Breast epithelium (tissue), 4 donors: ENCODE measurements around the gene ZG16B. TPM values are rescaled to one million over a fixed set of nuclear protein-coding genes. Genes with fewer than 3 reads are reported as not detected.

Source experiments
- DNase-seq, 2 donors: peaks; one replicate each; pipeline ENCODE4 v3.0.0-alpha.2; 2019; ENCODE audit warnings: low spot score in 2 of 2
- H3K27ac ChIP-seq, 2 donors: fragments of 200-600 bp; sonication (generic) in 1 of 2; one replicate each; pipeline ENCODE4 v1.5.1; 2016 to 2019; ENCODE audit warnings: mild to moderate bottlenecking in 1 of 2
- H3K27me3 ChIP-seq, 2 donors: fragments of 200-600 bp; sonication (generic) in 1 of 2; one replicate each; pipeline versions ENCODE4 v1.5.1 to v1.6.0; 2017 to 2019; ENCODE audit warnings: control low read depth in 1 of 2, mild to moderate bottlenecking in 1 of 2
- H3K36me3 ChIP-seq: fragments of 200-600 bp; one replicate; pipeline ENCODE4 v1.5.1; 2019
- H3K4me1 ChIP-seq, 2 donors: fragments of 200-600 bp; sonication (generic); one replicate each; pipeline ENCODE4 v1.5.1; 2016 to 2019; ENCODE audit warnings: control low read depth in 1 of 2
- H3K4me3 ChIP-seq, 3 donors: fragments of 200-600 bp; sonication (generic); 1 replicate in 2 of 3; 2 replicates in 1 of 3; pipeline ENCODE4 v1.5.1; 2016 to 2019; ENCODE audit warnings: mild to moderate bottlenecking in 3 of 3, moderate library complexity in 2 of 3
- H3K9me3 ChIP-seq, 2 donors: fragments of 200-600 bp; sonication (generic) in 1 of 2; one replicate each; pipeline ENCODE4 v1.5.1; 2016 to 2019; ENCODE audit warnings: control low read depth in 1 of 2
- CTCF ChIP-seq, 3 donors: fragments of 450-650 bp; IDR thresholded peaks; one replicate each; pipeline ENCODE4 v1.5.1; 2016 to 2017; ENCODE audit warnings: antibody characterized with exemption in 3 of 3, mild to moderate bottlenecking in 3 of 3, moderate library complexity in 3 of 3
- POLR2A ChIP-seq: fragments of 450-650 bp; IDR thresholded peaks from one replicate; pipeline ENCODE4 v1.6.1; 2016; ENCODE audit warnings: antibody characterized with exemption, mild to moderate bottlenecking, moderate library complexity
- POLR2AphosphoS5 ChIP-seq, 3 donors: sonication (generic); formaldehyde crosslinking; IDR thresholded peaks; one replicate each; pipeline ENCODE4 v1.6.1; 2017; ENCODE audit warnings: antibody characterized with exemption in 3 of 3
- intact Hi-C: fragments of 100-400 bp; cut with DNase I; formaldehyde crosslinking; loops from one replicate; pipeline ENCODE4 v1.15.1; 2023; ENCODE audit warnings: low total_unique reads
- total RNA-seq, 3 donors: library from RNA; depleted of rRNA; stranded (reverse); fragments of >200 nt; gene quantifications; one replicate each; pipeline ENCODE4 v1.1.0, GENCODE V29; 2016

Gene ZG16B
- total RNA-seq, 3 donors from 2014 or later = 24.6 to 46.5 TPM; not detected in 1

- Histone ChIP-seq H3K9me3 (peaks cover 0 to 4% of the 10 kb centered on the region in 2 donors), H3K27ac (no peak overlapping the region), H3K27me3 (no peaks in the 10 kb centered on the region), H3K4me1 (no peaks in the 10 kb centered on the region), H3K4me3 (no peak overlapping the region), H3K36me3 (no peaks in the 10 kb centered on the region)
- DNase-seq = no peak
- TF ChIP-seq POLR2A (no peak), POLR2AphosphoS5 (IDR thresholded peaks at IDR 0.05) (no peak), CTCF (IDR thresholded peaks at IDR 0.05) (no peak)
- intact Hi-C loops = no loop called here
Observed at GRCh38 chr16:2865651-2866050, 35.5 kb downstream of the ZG16B start.

- Histone ChIP-seq H3K4me1 (no peaks in the 10 kb centered on the region), H3K9me3 (no peaks in the 10 kb centered on the region), H3K27ac (no peak overlapping the region), H3K4me3 (no peak overlapping the region), H3K36me3 (no peaks in the 10 kb centered on the region), H3K27me3 (no peaks in the 10 kb centered on the region)
- intact Hi-C loops = no loop called here
- TF ChIP-seq POLR2AphosphoS5 (IDR thresholded peaks at IDR 0.05) (no peak), CTCF (IDR thresholded peaks at IDR 0.05) (no peak), POLR2A (no peak)
- DNase-seq = no peak
Observed at GRCh38 chr16:2866431-2866830, 36.3 kb downstream of the ZG16B start.

GRCh38 chr16:2867661-2867986 is 37.5 kb downstream of the ZG16B start:
- H3K9me3 ChIP-seq = no peaks in the 10 kb centered on the region
- intact Hi-C loops = no loop called here

GRCh38 chr16:2867987-2868789 is 38.1 kb downstream of the ZG16B start:
- peak; percentile 91 to 96 for DNase-seq
- Histone ChIP-seq H3K4me1 (no peaks in the 10 kb centered on the region), H3K9me3 (no peaks in the 10 kb centered on the region), H3K27ac (peak overlapping the region; percentile 93 to 97), H3K4me3 (peak overlapping the region; percentile 54 to 86 (median 71)), H3K27me3 (no peaks in the 10 kb centered on the region), H3K36me3 (no peaks in the 10 kb centered on the region)
- TF ChIP-seq CTCF (IDR thresholded peaks at IDR 0.05) (peak; percentile 98 to 99 (median 99)), POLR2AphosphoS5 (IDR thresholded peaks at IDR 0.05) (peak; percentile 22 to 64 (median 61)), POLR2A (no peak)
- intact Hi-C loops = no loop called here

More at GRCh38 chr16:2867661-2867986, 37.5 kb downstream of the ZG16B start:
- H3K27ac ChIP-seq = peak overlapping the region; percentile 93 to 97
- no peak for TF ChIP-seq CTCF (IDR thresholded peaks at IDR 0.05)
- no peak for TF ChIP-seq POLR2AphosphoS5 (IDR thresholded peaks at IDR 0.05)
- no peak for TF ChIP-seq POLR2A
- DNase-seq = no peak
- peak overlapping the region; percentile 54 to 86 (median 71) for H3K4me3 ChIP-seq
- H3K4me1 ChIP-seq = no peaks in the 10 kb centered on the region
- no peaks in the 10 kb centered on the region for H3K36me3 ChIP-seq
- H3K27me3 ChIP-seq = no peaks in the 10 kb centered on the region

- no peaks in the 10 kb centered on the region for H3K27me3 ChIP-seq
- H3K9me3 ChIP-seq = no peaks in the 10 kb centered on the region
- H3K36me3 ChIP-seq = no peaks in the 10 kb centered on the region
- no peak for TF ChIP-seq POLR2AphosphoS5 (IDR thresholded peaks at IDR 0.05)
- no peak for TF ChIP-seq POLR2A
- TF ChIP-seq CTCF (IDR thresholded peaks at IDR 0.05) = no peak
- no peak overlapping the region for H3K27ac ChIP-seq
- no peak for DNase-seq
- H3K4me1 ChIP-seq = no peaks in the 10 kb centered on the region
- H3K4me3 ChIP-seq = no peak overlapping the region
- intact Hi-C loops = loop anchor here (10.0 kb wide), 1 partner anchor 53 kb away; no protein-coding TSS in a partner anchor
Observed at GRCh38 chr16:2871926-2872325, 41.8 kb downstream of the ZG16B start.
